ENCODE results near the gene CXXC1.
A peak's percentile ranks its signal among the peaks of the same experiment; 100 is the strongest.

Gene CXXC1

GRCh38 chr18:50283469-50284209 lies 3.9 kb downstream of the CXXC1 start:
- Histone ChIP-seq H3K4me1 (ENCODE audit: insufficient read depth, insufficient read length) (peaks cover 6% of the 10 kb centered on the region), H3K36me3 (ENCODE audit: insufficient read depth, insufficient read length, low read length) (peaks cover 56% of the 10 kb centered on the region), H3K27me3 (ENCODE audit: insufficient read depth, insufficient read length) (no peaks in the 10 kb centered on the region), H3K9me3 (ENCODE audit: insufficient read depth, low read length) (no peaks in the 10 kb centered on the region), H3K9ac (ENCODE audit: insufficient read length, low read depth) (no peak overlapping the region), H3K4me3 (ENCODE audit: insufficient read length, low read depth) (no peak overlapping the region)
- no peak for TF ChIP-seq YY1 (IDR thresholded peaks at IDR 0.05; ENCODE audit: insufficient read depth, insufficient read length)
- TF ChIP-seq SUZ12 (IDR thresholded peaks at IDR 0.05; ENCODE audit: extremely low read depth, insufficient read depth, insufficient read length): no peak
- no peak for TF ChIP-seq ZNF274 (IDR thresholded peaks at IDR 0.05; ENCODE audit: low read depth, low read length)
- no peak for DNase-seq (ENCODE audit: low read depth, low spot score)

- no peaks in the 10 kb centered on the region for H3K9me3 ChIP-seq (ENCODE audit: insufficient read depth, low read length)
- TF ChIP-seq SUZ12 (IDR thresholded peaks at IDR 0.05; ENCODE audit: extremely low read depth, insufficient read depth, insufficient read length) (no peak), ZNF274 (IDR thresholded peaks at IDR 0.05; ENCODE audit: low read depth, low read length) (no peak), YY1 (IDR thresholded peaks at IDR 0.05; ENCODE audit: insufficient read depth, insufficient read length) (no peak)
- no peaks in the 10 kb centered on the region for H3K27me3 ChIP-seq (ENCODE audit: insufficient read depth, insufficient read length)
- DNase-seq (ENCODE audit: low read depth, low spot score): no peak
- peaks cover 6% of the 10 kb centered on the region for H3K4me1 ChIP-seq (ENCODE audit: insufficient read depth, insufficient read length)
- no peak overlapping the region for H3K4me3 ChIP-seq (ENCODE audit: insufficient read length, low read depth)
- peaks cover 62% of the 10 kb centered on the region for H3K36me3 ChIP-seq (ENCODE audit: insufficient read depth, insufficient read length, low read length)
- H3K9ac ChIP-seq (ENCODE audit: insufficient read length, low read depth): no peak overlapping the region
These were observed 4.8 kb downstream of the CXXC1 start for GRCh38 chr18:50282521-50283335.

GRCh38 chr18:50281972-50282520 lies 5.4 kb downstream of the CXXC1 start:
- Histone ChIP-seq H3K4me3 (ENCODE audit: insufficient read length, low read depth) (peak overlapping the region; percentile 97), H3K9me3 (ENCODE audit: insufficient read depth, low read length) (no peaks in the 10 kb centered on the region), H3K9ac (ENCODE audit: insufficient read length, low read depth) (peak overlapping the region; percentile 95), H3K4me1 (ENCODE audit: insufficient read depth, insufficient read length) (peaks cover 6% of the 10 kb centered on the region), H3K27me3 (ENCODE audit: insufficient read depth, insufficient read length) (no peaks in the 10 kb centered on the region), H3K36me3 (ENCODE audit: insufficient read depth, insufficient read length, low read length) (peaks cover 64% of the 10 kb centered on the region)
- no peak for DNase-seq (ENCODE audit: low read depth, low spot score)
- TF ChIP-seq YY1 (IDR thresholded peaks at IDR 0.05; ENCODE audit: insufficient read depth, insufficient read length) (no peak), SUZ12 (IDR thresholded peaks at IDR 0.05; ENCODE audit: extremely low read depth, insufficient read depth, insufficient read length) (no peak), ZNF274 (IDR thresholded peaks at IDR 0.05; ENCODE audit: low read depth, low read length) (no peak)

- peak within 1 kb of the TSS; percentile 97 for H3K4me3 ChIP-seq (ENCODE audit: insufficient read length, low read depth)
- no peaks in the 10 kb centered on the region for H3K9me3 ChIP-seq (ENCODE audit: insufficient read depth, low read length)
- peak; percentile 91 for DNase-seq (ENCODE audit: low read depth, low spot score)
- H3K9ac ChIP-seq (ENCODE audit: insufficient read length, low read depth): peak within 1 kb of the TSS; percentile 95
- peaks cover 6% of the 10 kb centered on the region for H3K4me1 ChIP-seq (ENCODE audit: insufficient read depth, insufficient read length)
- TF ChIP-seq SUZ12 (IDR thresholded peaks at IDR 0.05; ENCODE audit: extremely low read depth, insufficient read depth, insufficient read length): no peak
- no peak for TF ChIP-seq YY1 (IDR thresholded peaks at IDR 0.05; ENCODE audit: insufficient read depth, insufficient read length)
- no peak for TF ChIP-seq ZNF274 (IDR thresholded peaks at IDR 0.05; ENCODE audit: low read depth, low read length)
- peaks cover 70% of the 10 kb centered on the region for H3K36me3 ChIP-seq (ENCODE audit: insufficient read depth, insufficient read length, low read length)
- H3K27me3 ChIP-seq (ENCODE audit: insufficient read depth, insufficient read length): no peaks in the 10 kb centered on the region
These were observed 6.1 kb downstream of the CXXC1 start, which contains the start of gene MBD1 for GRCh38 chr18:50281295-50281971. TSS of gene MBD1 (minus strand) at chr18:50281523. CDS start at chr18:50279992, 1,531 bp downstream.

- Histone ChIP-seq H3K27me3 (ENCODE audit: insufficient read depth, insufficient read length) (no peaks in the 10 kb centered on the region), H3K9me3 (ENCODE audit: insufficient read depth, low read length) (no peaks in the 10 kb centered on the region), H3K36me3 (ENCODE audit: insufficient read depth, insufficient read length, low read length) (peaks cover 71% of the 10 kb centered on the region), H3K4me3 (ENCODE audit: insufficient read length, low read depth) (peak overlapping the region; percentile 97), H3K4me1 (ENCODE audit: insufficient read depth, insufficient read length) (peaks cover 6% of the 10 kb centered on the region), H3K9ac (ENCODE audit: insufficient read length, low read depth) (peak overlapping the region; percentile 95)
- no peak for TF ChIP-seq SUZ12 (IDR thresholded peaks at IDR 0.05; ENCODE audit: extremely low read depth, insufficient read depth, insufficient read length)
- TF ChIP-seq YY1 (IDR thresholded peaks at IDR 0.05; ENCODE audit: insufficient read depth, insufficient read length): no peak
- no peak for TF ChIP-seq ZNF274 (IDR thresholded peaks at IDR 0.05; ENCODE audit: low read depth, low read length)
- DNase-seq (ENCODE audit: low read depth, low spot score): no peak
These were observed 6.7 kb downstream of the CXXC1 start for GRCh38 chr18:50280707-50281294.

GRCh38 chr18:50279752-50280151 lies 7.7 kb downstream of the CXXC1 start:
- Histone ChIP-seq H3K9ac (ENCODE audit: insufficient read length, low read depth) (peak overlapping the region; percentile 3), H3K27me3 (ENCODE audit: insufficient read depth, insufficient read length) (no peaks in the 10 kb centered on the region), H3K9me3 (ENCODE audit: insufficient read depth, low read length) (no peaks in the 10 kb centered on the region), H3K36me3 (ENCODE audit: insufficient read depth, insufficient read length, low read length) (peaks cover 71% of the 10 kb centered on the region), H3K4me1 (ENCODE audit: insufficient read depth, insufficient read length) (peaks cover 6% of the 10 kb centered on the region), H3K4me3 (ENCODE audit: insufficient read length, low read depth) (no peak overlapping the region)
- no peak for TF ChIP-seq SUZ12 (IDR thresholded peaks at IDR 0.05; ENCODE audit: extremely low read depth, insufficient read depth, insufficient read length)
- no peak for TF ChIP-seq ZNF274 (IDR thresholded peaks at IDR 0.05; ENCODE audit: low read depth, low read length)
- no peak for TF ChIP-seq YY1 (IDR thresholded peaks at IDR 0.05; ENCODE audit: insufficient read depth, insufficient read length)
- DNase-seq (ENCODE audit: low read depth, low spot score): no peak

Measured in NT2/D1 (cell line).